Psoas muscle (tissue), 8 donors: ENCODE measurements around the gene CCDC85A. TPM values are rescaled to one million over a fixed set of nuclear protein-coding genes. Genes with fewer than 3 reads are reported as not detected.
"Not testable (repeated sequence)": the region's sequence is repeated elsewhere in the genome, so short reads cannot be mapped to it uniquely, and the experiment has no call there.

Experiments
- ATAC-seq, 4 donors: fragments of 200-7000 bp; cut with Tn5 transposase; one replicate each; pipeline ENCODE4 v1.9.1; 2020; ENCODE audit warnings: moderate library complexity in 3 of 4, mild to moderate bottlenecking in 2 of 4
- DNase-seq, 2 donors: peaks; one replicate each; pipeline ENCODE4 v3.0.0-alpha.2; 2020
- H3K27ac ChIP-seq: fragments of 200-600 bp; one replicate; pipeline ENCODE4 v1.8.0; 2022
- H3K27me3 ChIP-seq, 3 donors: fragments of 200-600 bp in 1 of 3; one replicate each; pipeline versions ENCODE4 v1.6.1 to v1.8.0; 2013 to 2022; ENCODE audit warnings: low read length in 2 of 3, mild to moderate bottlenecking in 2 of 3, moderate library complexity in 1 of 3; ENCODE audit not compliant: insufficient read depth in 3 of 3
- H3K36me3 ChIP-seq, 2 donors: fragments of 200-600 bp in 1 of 2; one replicate each; pipeline versions ENCODE4 v1.6.1 to v1.8.0; 2013 to 2022; ENCODE audit warnings: low read depth in 1 of 2, mild to moderate bottlenecking in 1 of 2, moderate library complexity in 1 of 2; ENCODE audit not compliant: insufficient read depth in 1 of 2
- H3K4me1 ChIP-seq: fragments of 200-600 bp; one replicate; pipeline ENCODE4 v1.8.0; 2022
- H3K4me3 ChIP-seq: fragments of 200-600 bp; one replicate; pipeline ENCODE4 v1.8.0; 2022; ENCODE audit warnings: mild to moderate bottlenecking
- H3K9me3 ChIP-seq: fragments of 200-600 bp; one replicate; pipeline ENCODE4 v1.8.0; 2022
- CTCF ChIP-seq: fragments of 200-600 bp; IDR thresholded peaks from one replicate; pipeline ENCODE4 v1.8.0; 2022; ENCODE audit warnings: antibody characterized with exemption
- WGBS, 3 donors: extraction: QIAGEN DNeasy Blood & Tissue Kit; methylation state at CpG; one replicate each; pipeline versions ENCODE4 v1.1.6 to v1.1.7; 2013; 5-methylcytosine and 5-hydroxymethylcytosine counted together
- intact Hi-C, 2 donors: fragments of 100-400 bp; cut with DNase I; formaldehyde crosslinking; loops; one replicate each; pipeline versions ENCODE4 v1.11.0 to v1.14.2; 2022
- long read RNA-seq, 2 donors: library from polyadenylated mRNA; unstranded; transcript quantifications; one replicate each; pipeline ENCODE4 v2.0.0, GENCODE V29; 2021
- polyA plus RNA-seq, 3 donors: library from polyadenylated mRNA; stranded (reverse); fragments of 200-250 nt; gene quantifications; one replicate each; pipeline ENCODE4 v1.2.3, GENCODE V29; 2013
- total RNA-seq, 4 donors: library from RNA; stranded (reverse); fragmentation: NEBNext Ultra II Directional in 2 of 4; extraction: Animal tissue kit (Norgen Biotek cat#: 25700) in 2 of 4; gene quantifications; one replicate each; pipeline versions ENCODE4 v1.2.1 to v1.2.4, GENCODE V29; 2021 to 2023
- donor health status: healthy with polysubstance abuse.
- donor health status: DM: no; HTN: no; CAD: no; lungs with moderate emphysema.
- donor health status: Bipolar disorder and iron deficiency.
- donor health status: healthy.
- donor health status: DM: yes; HTN: yes; CAD: no.
- donor health status: DM: no; HTN: no; CAD: no.
- donor health status: DM: no; HTN: no; CAD: no.
- donor health status: DM: yes; HTN: yes; CAD: no.

CCDC85A gene
- total RNA-seq (1 to 10 TPM; 1.8 to 5.6 (median 2.9) TPM), polyA plus RNA-seq (1 to 10 TPM; 1.8 to 1.9 (median 1.8) TPM)
- long read RNA-seq, donor 1, partial matches to known transcripts, result 0 of 13 reads
- long read RNA-seq, donor 1, other reads (novel, unspliced or antisense), result 13 of 13 reads
- long read RNA-seq, donor 2, partial matches to known transcripts, result 1 of 11 reads
- long read RNA-seq, donor 2, other reads (novel, unspliced or antisense), result 10 of 11 reads

GRCh38 chr2:56183643-56184499 is at the start of gene CCDC85A:
Gene CCDC85A, plus strand, starts transcription at chr2:56183990. Its CDS starts 635 bp downstream, at chr2:56184625.
- TF ChIP-seq CTCF, result peak; percentile 94
- no peaks in the 10 kb centered on the region for H3K36me3 ChIP-seq
- DNase-seq, result peak; percentile 86 to 92
- peaks cover 0 to 27% (median 9%) of the 10 kb centered on the region in 3 donors for H3K27me3 ChIP-seq
- ATAC-seq, result peak; percentile 93 to 97 (median 95)
- H3K27ac ChIP-seq, result no peak within 1 kb of the TSS
- H3K4me3 ChIP-seq, result peak within 1 kb of the TSS; percentile 76
- H3K9me3 ChIP-seq, result no peaks in the 10 kb centered on the region
- H3K4me1 ChIP-seq, result no peaks in the 10 kb centered on the region
- 1% methylated on average over 57 to 86 of the region's 86 CpGs for WGBS, 3 donors
- intact Hi-C loops, result loop anchor here (2.0 to 10.0 kb wide), 4 partner anchors 341 to 1333 kb away; no protein-coding TSS in a partner anchor

GRCh38 chr2:56134861-56135260 is 48.9 kb upstream of the CCDC85A start:
- Histone ChIP-seq H3K27me3 (no peaks in the 10 kb centered on the region), H3K9me3 (no peaks in the 10 kb centered on the region), H3K4me1 (no peaks in the 10 kb centered on the region), H3K4me3 (no peak overlapping the region), H3K27ac (no peak overlapping the region), H3K36me3 (no peaks in the 10 kb centered on the region)
- DNase-seq (no peak), ATAC-seq (no peak)
- no peak for TF ChIP-seq CTCF
- WGBS, 3 donors, result 69 to 79% (median 78%) methylated on average over 4 of the region's 4 CpGs
- intact Hi-C loops, result loop anchor here in 1 of 2 donors (5.0 kb wide), 1 partner anchor 418 kb away; no protein-coding TSS in a partner anchor

GRCh38 chr2:56142497-56143061 is 41.2 kb upstream of the CCDC85A start:
- H3K27me3 ChIP-seq, H3K4me3 ChIP-seq, H3K36me3 ChIP-seq, ATAC-seq, intact Hi-C loops, H3K9me3 ChIP-seq, DNase-seq, H3K4me1 ChIP-seq, H3K27ac ChIP-seq: not testable (repeated sequence)
- 82 to 86% (median 85%) methylated on average over 12 to 15 of the region's 15 CpGs for WGBS, 3 donors

- ATAC-seq (no peak), DNase-seq (no peak)
- no peak for TF ChIP-seq CTCF
- Histone ChIP-seq H3K27ac (no peak overlapping the region), H3K27me3 (no peaks in the 10 kb centered on the region), H3K36me3 (no peaks in the 10 kb centered on the region), H3K4me1 (no peaks in the 10 kb centered on the region), H3K9me3 (no peaks in the 10 kb centered on the region), H3K4me3 (no peak overlapping the region)
- WGBS, 3 donors, result 96 to 98% (median 97%) methylated on average over 2 of the region's 2 CpGs
- intact Hi-C loops, result no loop called here
These were observed 35.9 kb upstream of the CCDC85A start for GRCh38 chr2:56147907-56148306.

GRCh38 chr2:56148825-56149224 is 35.0 kb upstream of the CCDC85A start:
- WGBS, 3 donors, result 59 to 65% (median 62%) methylated on average over 3 of the region's 3 CpGs
- DNase-seq (no peak), ATAC-seq (no peak)
- intact Hi-C loops, result no loop called here
- H3K4me1 ChIP-seq, result no peaks in the 10 kb centered on the region
- no peaks in the 10 kb centered on the region for H3K9me3 ChIP-seq
- H3K27ac ChIP-seq, result no peak overlapping the region
- TF ChIP-seq CTCF, result no peak
- no peaks in the 10 kb centered on the region for H3K36me3 ChIP-seq
- H3K27me3 ChIP-seq, result no peaks in the 10 kb centered on the region
- no peak overlapping the region for H3K4me3 ChIP-seq
